NT2/D1 (cell line): ENCODE data around the gene ARSG.

Experiments used
- SUZ12 ChIP-seq: IDR thresholded peaks from 2 replicates; pipeline ENCODE4 v1.6.1; 2011; ENCODE audit not compliant: insufficient read length, insufficient read depth; ENCODE audit errors: extremely low read depth
- YY1 ChIP-seq: IDR thresholded peaks from 2 replicates; pipeline ENCODE4 v1.6.1; 2011; ENCODE audit not compliant: insufficient read length, insufficient read depth
- ZNF274 ChIP-seq: IDR thresholded peaks from 2 replicates; pipeline ENCODE4 v1.6.1; 2011; ENCODE audit warnings: mild to moderate bottlenecking, low read depth, low read length

DNA sequence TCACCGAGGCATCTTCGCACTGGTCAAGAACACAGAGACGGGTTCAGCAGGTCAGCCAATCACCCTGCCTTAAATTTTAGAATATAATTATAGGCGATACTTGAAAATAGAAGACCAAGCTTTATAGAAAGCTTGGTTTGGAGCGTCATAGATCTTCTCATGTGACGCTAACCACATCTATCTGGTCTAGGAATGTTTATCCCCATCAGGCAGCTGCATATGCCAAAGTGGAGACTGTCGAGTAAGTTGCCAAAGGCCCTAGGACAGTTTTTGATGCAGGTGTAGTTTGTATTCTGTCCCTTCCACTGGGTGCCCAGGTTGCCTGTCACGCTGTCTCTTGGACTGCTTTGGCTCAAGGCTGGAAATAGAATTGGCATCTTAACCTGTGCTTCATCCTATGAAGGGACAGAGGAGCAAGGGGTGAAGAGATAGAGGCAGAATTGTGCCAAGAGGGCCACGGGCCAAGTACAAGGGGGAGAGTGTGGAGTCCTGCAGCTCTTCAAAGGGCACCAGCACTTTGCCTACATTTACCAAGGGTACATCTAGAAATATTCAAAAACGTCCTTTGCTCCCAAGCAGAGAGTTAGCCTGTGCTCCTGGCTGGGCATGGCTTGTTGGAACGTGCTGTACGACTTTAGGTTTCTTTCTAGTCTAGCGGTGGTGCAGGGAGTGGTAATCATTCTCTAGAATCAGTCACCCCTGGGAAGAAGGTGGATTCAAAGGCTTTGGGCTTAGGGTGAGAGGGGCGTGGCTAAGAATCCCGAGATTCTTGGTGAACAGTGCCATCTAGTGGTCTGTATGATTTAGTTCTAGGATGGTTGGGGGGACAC is 171.3 kb downstream of the ARSG start:
- TF ChIP-seq YY1 (no peak), SUZ12 (no peak), ZNF274 (no peak)
